Measurements from ENCODE around the gene KRTAP5-8. TPM values are rescaled to one million over a fixed set of nuclear protein-coding genes. Genes with fewer than 3 reads are reported as not detected.
A peak's percentile ranks its signal among the peaks of the same experiment; 100 is the strongest.

Gene KRTAP5-8
- total RNA-seq, 1 experiment from 2014 or later, result not detected

DNA sequence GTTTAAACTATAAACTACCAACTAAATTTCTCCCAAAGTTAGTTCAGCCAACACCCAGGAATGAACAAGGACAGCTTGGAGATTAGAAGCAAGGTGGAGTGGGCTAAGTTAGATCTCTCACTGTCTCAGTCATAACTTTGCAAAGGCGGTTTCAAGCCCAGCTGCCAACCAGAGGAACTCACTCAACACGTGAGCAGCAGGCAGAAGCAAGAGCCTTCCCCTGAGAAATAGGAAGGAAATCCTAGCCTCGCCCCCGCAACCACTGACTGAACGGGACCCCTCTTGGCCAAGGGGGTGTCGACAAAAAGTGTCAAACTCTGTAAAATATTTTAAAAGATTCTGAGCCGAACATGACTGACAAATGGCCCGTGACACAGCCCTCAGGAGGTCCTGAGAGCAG is 6.0 kb downstream of the KRTAP5-8 start:
- Histone ChIP-seq H3K9ac (ENCODE audit: low read length) (no peak overlapping the region), H3K9me2 (ENCODE audit: insufficient read depth) (no peaks in the 10 kb centered on the region), H2AFZ (ENCODE audit: low read depth, low read length, poor library complexity, severe bottlenecking) (no peak overlapping the region), H3K27ac (ENCODE audit: low read depth, low read length) (no peak overlapping the region), H3K27me3 (ENCODE audit: insufficient read depth, low read length) (peaks cover 5% of the 10 kb centered on the region; the same call in 1 of the 2 replicates), H3K79me2 (ENCODE audit: insufficient read depth, low read length) (no peaks in the 10 kb centered on the region), H4K20me1 (ENCODE audit: insufficient read depth) (no peaks in the 10 kb centered on the region), H3K9me3 (ENCODE audit: control insufficient read depth in 1 of 2, insufficient read depth in 1 of 2, low read depth in 1 of 2, low read length in 2 of 2) (no peaks in the 10 kb centered on the region), H3K4me3 (replicated peaks in 1 of 2; ENCODE audit: low read depth in 1 of 2, low read length in 2 of 2) (no peak overlapping the region), H3K4me1 (ENCODE audit: control insufficient read depth in 1 of 2, insufficient read depth in 2 of 2, low read length in 2 of 2) (peaks cover 0 to 11% of the 10 kb centered on the region in 2 experiments; a peak in 2 of 4 replicates), H3K4me2 (ENCODE audit: low read length) (peak overlapping the region; percentile 19; the same call in 1 of the 2 replicates), H3K36me3 (ENCODE audit: control insufficient read depth in 1 of 2, insufficient read depth in 2 of 2, low read length in 2 of 2) (no peaks in the 10 kb centered on the region)
- intact Hi-C loops (cut with micrococcal nuclease), result no loop called here
- CTCF ChIA-PET, result no interaction called here
- ATAC-seq (no peak), DNase-seq (ENCODE audit: low read depth, low spot score) (no peak)
- TF ChIP-seq CBX3 (IDR thresholded peaks at IDR 0.05; ENCODE audit: low read depth), result no peak
- RAD21 ChIA-PET (ENCODE audit: low non-redundant PET in 1 of 2, low total read pairs in 2 of 2, uncharacterized antibody in 2 of 2, unreplicated experiment in 2 of 2), result no interaction called here
- no TSS peak for BruUV-seq (replicated peaks)
- POLR2A ChIA-PET, result no interaction called here

GRCh38 chr11:71544525-71545214 is 6.8 kb downstream of the KRTAP5-8 start:
- Histone ChIP-seq H3K27ac (ENCODE audit: low read depth, low read length) (no peak overlapping the region), H4K20me1 (ENCODE audit: insufficient read depth) (no peaks in the 10 kb centered on the region), H3K9me3 (ENCODE audit: control insufficient read depth in 1 of 2, insufficient read depth in 1 of 2, low read depth in 1 of 2, low read length in 2 of 2) (no peaks in the 10 kb centered on the region), H3K36me3 (ENCODE audit: control insufficient read depth in 1 of 2, insufficient read depth in 2 of 2, low read length in 2 of 2) (no peaks in the 10 kb centered on the region), H3K27me3 (ENCODE audit: insufficient read depth, low read length) (peaks cover 9% of the 10 kb centered on the region; the same call in 1 of the 2 replicates), H3K4me3 (replicated peaks in 1 of 2; ENCODE audit: low read depth in 1 of 2, low read length in 2 of 2) (no peak overlapping the region), H3K9me2 (ENCODE audit: insufficient read depth) (no peaks in the 10 kb centered on the region), H3K4me2 (ENCODE audit: low read length) (no peak overlapping the region), H3K9ac (ENCODE audit: low read length) (no peak overlapping the region), H3K4me1 (ENCODE audit: control insufficient read depth in 1 of 2, insufficient read depth in 2 of 2, low read length in 2 of 2) (peaks cover 0 to 11% of the 10 kb centered on the region in 2 experiments; a peak in 2 of 4 replicates), H3K79me2 (ENCODE audit: insufficient read depth, low read length) (no peaks in the 10 kb centered on the region), H2AFZ (ENCODE audit: low read depth, low read length, poor library complexity, severe bottlenecking) (no peak overlapping the region)
- DNase-seq (ENCODE audit: low read depth, low spot score) (no peak), ATAC-seq (no peak)
- POLR2A ChIA-PET, result no interaction called here
- BruUV-seq (replicated peaks), result no TSS peak
- RAD21 ChIA-PET (ENCODE audit: low non-redundant PET in 1 of 2, low total read pairs in 2 of 2, uncharacterized antibody in 2 of 2, unreplicated experiment in 2 of 2), result no interaction called here
- CTCF ChIA-PET, result no interaction called here
- intact Hi-C loops (cut with micrococcal nuclease), result no loop called here
- TF ChIP-seq FOSL1 (IDR thresholded peaks at IDR 0.05; ENCODE audit: low read depth) (no peak), SP1 (IDR thresholded peaks at IDR 0.05; ENCODE audit: low read depth) (no peak), YY1 (IDR thresholded peaks at IDR 0.05; ENCODE audit: extremely low read depth, insufficient replicate concordance, low read depth, low read length) (no peak)

Data from HCT116 (cell line).